HepG2 (cell line): ENCODE results near the gene NSD2. TPM values are rescaled to one million over a fixed set of nuclear protein-coding genes. Genes with fewer than 3 reads are reported as not detected.

Experiments
- MAF1 ChIP-seq: sonication (generic); formaldehyde crosslinking; IDR thresholded peaks from 2 replicates; pipeline ENCODE4 v1.5.0; 2020; ENCODE audit warnings: missing genetic modification reagents, borderline replicate concordance
- MAFK ChIP-seq, 2 experiments: IDR thresholded peaks in 1 of 2; conservative IDR thresholded peaks in 1 of 2; 2 replicates each; pipeline ENCODE4 v1.6.1; 2011; ENCODE audit warnings: improper control_type of control experiment in 2 of 2, low read length in 2 of 2
- polyA plus RNA-seq, 8 experiments: library from polyadenylated mRNA; depleted of rRNA in 3 of 8; stranded (reverse) in 7 of 8; unstranded in 1 of 8; fragments of >200 nt; fragmentation: Illumina TruSeq in 4 of 8; extraction: Trizol in 4 of 8; gene quantifications; 2 replicates each; pipeline versions ENCODE4 v1.2.1 to v1.2.3, GENCODE V29; 2011 to 2016; ENCODE audit warnings: low read depth in 4 of 8, missing spikeins in 1 of 8, mixed read lengths in 1 of 8; ENCODE audit not compliant: insufficient read depth in 1 of 8
- total RNA-seq, 5 experiments: library from RNA; depleted of rRNA; stranded (reverse); fragments of >200 nt; fragmentation: Illumina TruSeq; extraction: Trizol; gene quantifications; 2 replicates each; pipeline ENCODE4 v1.2.3, GENCODE V29; 2016; ENCODE audit warnings: low read depth in 1 of 5
- TF ChIP-seq, protein P1 (sequence below): IDR thresholded peaks from 2 replicates; pipeline ENCODE4 v1.6.1; 2012; ENCODE audit warnings: low read depth, low read length, improper control_type of control experiment
- TF ChIP-seq, protein P2 (sequence below): sonication (generic); formaldehyde crosslinking; conservative IDR thresholded peaks from 2 replicates; pipeline ENCODE4 v1.8.0; 2022; ENCODE audit warnings: missing genetic modification reagents
- TF ChIP-seq, protein P3 (sequence below), 2 experiments: sonication (generic) in 1 of 2; formaldehyde crosslinking in 1 of 2; IDR thresholded peaks; 2 replicates each; pipeline versions ENCODE4 v1.4.0 to v1.6.1; 2016 to 2020; ENCODE audit warnings: borderline replicate concordance in 1 of 2, low read depth in 1 of 2, mild to moderate bottlenecking in 1 of 2, missing genetic modification reagents in 1 of 2
- TF ChIP-seq, protein P4 (sequence below): fragments of 450-650 bp; IDR thresholded peaks from 2 replicates; pipeline ENCODE4 v1.6.1; 2017
- TF ChIP-seq, protein P5 (sequence below): sonication (generic); formaldehyde crosslinking; IDR thresholded peaks from 2 replicates; pipeline ENCODE4 v1.8.0; 2022; ENCODE audit warnings: mild to moderate bottlenecking, missing genetic modification reagents, moderate library complexity
- TF ChIP-seq, protein P6 (sequence below): sonication (generic); formaldehyde crosslinking; IDR thresholded peaks from one replicate; pipeline ENCODE4 v1.5.1; 2020; ENCODE audit warnings: mild to moderate bottlenecking, missing genetic modification reagents; ENCODE audit errors: not compliant biosample characterization

NSD2 gene
- total and polyA plus RNA-seq, 2 of the 13 experiments (the other 11 are each of a cell fraction or from before 2014, with no cell fraction given), result 22.0 to 65.9 TPM

DNA sequence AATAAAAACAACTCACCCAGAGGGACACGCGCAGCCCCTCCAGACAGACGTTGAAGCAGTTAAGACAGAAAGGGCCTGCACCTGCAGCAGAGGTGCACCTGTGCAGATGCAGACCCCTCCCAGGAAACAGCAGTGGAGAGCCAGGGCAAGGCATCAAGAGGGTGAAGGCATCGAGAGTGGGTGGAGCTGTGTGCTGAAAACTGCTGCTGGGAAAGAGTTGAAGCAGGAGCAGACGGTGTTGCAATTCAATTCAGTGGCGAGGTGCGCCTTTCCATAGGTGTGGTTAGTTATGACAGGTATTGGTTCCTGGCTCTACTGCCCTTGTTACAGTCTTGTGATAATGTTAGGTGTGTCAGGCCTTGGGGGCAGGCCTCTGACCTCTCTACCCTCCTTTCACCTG, 31.9 kb upstream of the NSD2 start (continued):
- TF ChIP-seq, protein P1, sequence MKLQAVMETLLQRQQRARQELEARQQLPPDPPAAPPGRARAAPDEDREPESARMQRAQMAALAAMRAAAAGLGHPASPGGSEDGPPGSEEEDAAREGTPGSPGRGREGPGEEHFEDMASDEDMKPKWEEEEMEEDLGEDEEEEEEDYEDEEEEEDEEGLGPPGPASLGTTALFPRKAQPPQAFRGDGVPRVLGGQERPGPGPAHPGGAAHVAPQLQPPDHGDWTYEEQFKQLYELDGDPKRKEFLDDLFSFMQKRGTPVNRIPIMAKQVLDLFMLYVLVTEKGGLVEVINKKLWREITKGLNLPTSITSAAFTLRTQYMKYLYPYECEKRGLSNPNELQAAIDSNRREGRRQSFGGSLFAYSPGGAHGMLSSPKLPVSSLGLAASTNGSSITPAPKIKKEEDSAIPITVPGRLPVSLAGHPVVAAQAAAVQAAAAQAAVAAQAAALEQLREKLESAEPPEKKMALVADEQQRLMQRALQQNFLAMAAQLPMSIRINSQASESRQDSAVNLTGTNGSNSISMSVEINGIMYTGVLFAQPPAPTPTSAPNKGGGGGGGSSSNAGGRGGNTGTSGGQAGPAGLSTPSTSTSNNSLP, result no peak
- TF ChIP-seq, protein P2, sequence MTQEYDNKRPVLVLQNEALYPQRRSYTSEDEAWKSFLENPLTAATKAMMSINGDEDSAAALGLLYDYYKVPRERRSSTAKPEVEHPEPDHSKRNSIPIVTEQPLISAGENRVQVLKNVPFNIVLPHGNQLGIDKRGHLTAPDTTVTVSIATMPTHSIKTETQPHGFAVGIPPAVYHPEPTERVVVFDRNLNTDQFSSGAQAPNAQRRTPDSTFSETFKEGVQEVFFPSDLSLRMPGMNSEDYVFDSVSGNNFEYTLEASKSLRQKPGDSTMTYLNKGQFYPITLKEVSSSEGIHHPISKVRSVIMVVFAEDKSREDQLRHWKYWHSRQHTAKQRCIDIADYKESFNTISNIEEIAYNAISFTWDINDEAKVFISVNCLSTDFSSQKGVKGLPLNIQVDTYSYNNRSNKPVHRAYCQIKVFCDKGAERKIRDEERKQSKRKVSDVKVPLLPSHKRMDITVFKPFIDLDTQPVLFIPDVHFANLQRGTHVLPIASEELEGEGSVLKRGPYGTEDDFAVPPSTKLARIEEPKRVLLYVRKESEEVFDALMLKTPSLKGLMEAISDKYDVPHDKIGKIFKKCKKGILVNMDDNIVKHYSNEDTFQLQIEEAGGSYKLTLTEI (CRISPR knock-in tag), result no peak
- TF ChIP-seq, protein P3, sequence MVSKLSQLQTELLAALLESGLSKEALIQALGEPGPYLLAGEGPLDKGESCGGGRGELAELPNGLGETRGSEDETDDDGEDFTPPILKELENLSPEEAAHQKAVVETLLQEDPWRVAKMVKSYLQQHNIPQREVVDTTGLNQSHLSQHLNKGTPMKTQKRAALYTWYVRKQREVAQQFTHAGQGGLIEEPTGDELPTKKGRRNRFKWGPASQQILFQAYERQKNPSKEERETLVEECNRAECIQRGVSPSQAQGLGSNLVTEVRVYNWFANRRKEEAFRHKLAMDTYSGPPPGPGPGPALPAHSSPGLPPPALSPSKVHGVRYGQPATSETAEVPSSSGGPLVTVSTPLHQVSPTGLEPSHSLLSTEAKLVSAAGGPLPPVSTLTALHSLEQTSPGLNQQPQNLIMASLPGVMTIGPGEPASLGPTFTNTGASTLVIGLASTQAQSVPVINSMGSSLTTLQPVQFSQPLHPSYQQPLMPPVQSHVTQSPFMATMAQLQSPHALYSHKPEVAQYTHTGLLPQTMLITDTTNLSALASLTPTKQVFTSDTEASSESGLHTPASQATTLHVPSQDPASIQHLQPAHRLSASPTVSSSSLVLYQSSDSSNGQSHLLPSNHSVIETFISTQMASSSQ (IDR thresholded peaks at IDR 0.05; ENCODE audit: low read depth), result no peak
- TF ChIP-seq, protein P3 (CRISPR knock-in tag; IDR thresholded peaks at IDR 0.05; ENCODE audit: borderline replicate concordance), result no peak
- TF ChIP-seq, protein P4, sequence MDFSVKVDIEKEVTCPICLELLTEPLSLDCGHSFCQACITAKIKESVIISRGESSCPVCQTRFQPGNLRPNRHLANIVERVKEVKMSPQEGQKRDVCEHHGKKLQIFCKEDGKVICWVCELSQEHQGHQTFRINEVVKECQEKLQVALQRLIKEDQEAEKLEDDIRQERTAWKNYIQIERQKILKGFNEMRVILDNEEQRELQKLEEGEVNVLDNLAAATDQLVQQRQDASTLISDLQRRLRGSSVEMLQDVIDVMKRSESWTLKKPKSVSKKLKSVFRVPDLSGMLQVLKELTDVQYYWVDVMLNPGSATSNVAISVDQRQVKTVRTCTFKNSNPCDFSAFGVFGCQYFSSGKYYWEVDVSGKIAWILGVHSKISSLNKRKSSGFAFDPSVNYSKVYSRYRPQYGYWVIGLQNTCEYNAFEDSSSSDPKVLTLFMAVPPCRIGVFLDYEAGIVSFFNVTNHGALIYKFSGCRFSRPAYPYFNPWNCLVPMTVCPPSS, result no peak
- TF ChIP-seq, protein P5, sequence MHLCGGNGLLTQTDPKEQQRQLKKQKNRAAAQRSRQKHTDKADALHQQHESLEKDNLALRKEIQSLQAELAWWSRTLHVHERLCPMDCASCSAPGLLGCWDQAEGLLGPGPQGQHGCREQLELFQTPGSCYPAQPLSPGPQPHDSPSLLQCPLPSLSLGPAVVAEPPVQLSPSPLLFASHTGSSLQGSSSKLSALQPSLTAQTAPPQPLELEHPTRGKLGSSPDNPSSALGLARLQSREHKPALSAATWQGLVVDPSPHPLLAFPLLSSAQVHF (CRISPR knock-in tag), result no peak
- TF ChIP-seq MAFK (conservative IDR thresholded peaks at IDR 0.05 in 1 of 2, IDR thresholded peaks at IDR 0.05 in 1 of 2; ENCODE audit: low read length in 2 of 2), result no peak
- no peak for TF ChIP-seq MAF1 (CRISPR knock-in tag)
- TF ChIP-seq, protein P6, sequence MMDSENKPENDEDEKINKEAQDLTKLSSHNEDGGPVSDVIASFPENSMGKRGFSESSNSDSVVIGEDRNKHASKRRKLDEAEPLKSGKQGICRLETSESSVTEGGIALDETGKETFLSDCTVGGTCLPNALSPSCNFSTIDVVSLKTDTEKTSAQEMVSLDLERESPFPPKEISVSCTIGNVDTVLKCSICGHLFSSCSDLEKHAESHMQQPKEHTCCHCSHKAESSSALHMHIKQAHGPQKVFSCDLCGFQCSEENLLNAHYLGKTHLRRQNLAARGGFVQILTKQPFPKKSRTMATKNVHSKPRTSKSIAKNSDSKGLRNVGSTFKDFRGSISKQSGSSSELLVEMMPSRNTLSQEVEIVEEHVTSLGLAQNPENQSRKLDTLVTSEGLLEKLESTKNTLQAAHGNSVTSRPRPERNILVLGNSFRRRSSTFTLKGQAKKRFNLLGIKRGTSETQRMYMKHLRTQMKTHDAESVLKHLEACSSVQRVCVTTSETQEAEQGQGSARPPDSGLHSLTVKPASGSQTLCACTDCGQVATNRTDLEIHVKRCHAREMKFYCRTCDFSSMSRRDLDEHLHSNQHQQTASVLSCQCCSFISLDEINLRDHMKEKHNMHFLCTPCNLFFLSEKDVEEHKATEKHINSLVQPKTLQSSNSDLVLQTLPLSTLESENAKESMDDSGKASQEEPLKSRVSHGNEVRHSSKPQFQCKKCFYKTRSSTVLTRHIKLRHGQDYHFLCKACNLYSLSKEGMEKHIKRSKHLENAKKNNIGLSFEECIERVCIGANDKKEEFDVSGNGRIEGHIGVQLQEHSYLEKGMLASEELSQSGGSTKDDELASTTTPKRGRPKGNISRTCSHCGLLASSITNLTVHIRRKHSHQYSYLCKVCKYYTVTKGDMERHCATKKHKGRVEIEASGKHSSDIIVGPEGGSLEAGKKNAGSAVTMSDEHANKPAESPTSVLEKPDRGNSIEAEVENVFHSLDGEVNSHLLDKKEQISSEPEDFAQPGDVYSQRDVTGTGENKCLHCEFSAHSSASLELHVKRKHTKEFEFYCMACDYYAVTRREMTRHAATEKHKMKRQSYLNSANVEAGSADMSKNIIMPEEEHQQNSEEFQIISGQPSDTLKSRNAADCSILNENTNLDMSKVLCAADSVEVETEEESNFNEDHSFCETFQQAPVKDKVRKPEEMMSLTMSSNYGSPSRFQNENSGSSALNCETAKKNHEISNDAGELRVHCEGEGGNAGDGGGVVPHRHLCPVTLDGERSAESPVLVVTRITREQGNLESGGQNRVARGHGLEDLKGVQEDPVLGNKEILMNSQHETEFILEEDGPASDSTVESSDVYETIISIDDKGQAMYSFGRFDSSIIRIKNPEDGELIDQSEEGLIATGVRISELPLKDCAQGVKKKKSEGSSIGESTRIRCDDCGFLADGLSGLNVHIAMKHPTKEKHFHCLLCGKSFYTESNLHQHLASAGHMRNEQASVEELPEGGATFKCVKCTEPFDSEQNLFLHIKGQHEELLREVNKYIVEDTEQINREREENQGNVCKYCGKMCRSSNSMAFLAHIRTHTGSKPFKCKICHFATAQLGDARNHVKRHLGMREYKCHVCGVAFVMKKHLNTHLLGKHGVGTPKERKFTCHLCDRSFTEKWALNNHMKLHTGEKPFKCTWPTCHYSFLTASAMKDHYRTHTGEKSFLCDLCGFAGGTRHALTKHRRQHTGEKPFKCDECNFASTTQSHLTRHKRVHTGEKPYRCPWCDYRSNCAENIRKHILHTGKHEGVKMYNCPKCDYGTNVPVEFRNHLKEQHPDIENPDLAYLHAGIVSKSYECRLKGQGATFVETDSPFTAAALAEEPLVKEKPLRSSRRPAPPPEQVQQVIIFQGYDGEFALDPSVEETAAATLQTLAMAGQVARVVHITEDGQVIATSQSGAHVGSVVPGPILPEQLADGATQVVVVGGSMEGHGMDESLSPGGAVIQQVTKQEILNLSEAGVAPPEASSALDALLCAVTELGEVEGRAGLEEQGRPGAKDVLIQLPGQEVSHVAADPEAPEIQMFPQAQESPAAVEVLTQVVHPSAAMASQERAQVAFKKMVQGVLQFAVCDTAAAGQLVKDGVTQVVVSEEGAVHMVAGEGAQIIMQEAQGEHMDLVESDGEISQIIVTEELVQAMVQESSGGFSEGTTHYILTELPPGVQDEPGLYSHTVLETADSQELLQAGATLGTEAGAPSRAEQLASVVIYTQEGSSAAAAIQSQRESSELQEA (CRISPR knock-in tag), result no peak
